Measurements from ENCODE around the gene MGLL.

The MGLL gene

GRCh38 chr3:127790882-127791183 is 31.5 kb downstream of the MGLL start:
- Mint-ChIP-seq H3K27ac (no peak overlapping the region), H3K36me3 (no peaks in the 10 kb centered on the region), H3K27me3 (peaks cover 5% of the 10 kb centered on the region), H3K4me3 (no peak overlapping the region), H3K9me3 (no peaks in the 10 kb centered on the region), H3K4me1 (no peaks in the 10 kb centered on the region)

GRCh38 chr3:127789990-127790881 is 32.1 kb downstream of the MGLL start:
- Mint-ChIP-seq H3K36me3 (no peaks in the 10 kb centered on the region), H3K27ac (no peak overlapping the region), H3K4me1 (no peaks in the 10 kb centered on the region), H3K9me3 (no peaks in the 10 kb centered on the region), H3K27me3 (peaks cover 5% of the 10 kb centered on the region), H3K4me3 (no peak overlapping the region)

- Mint-ChIP-seq H3K27me3 (peaks cover 5% of the 10 kb centered on the region), H3K36me3 (no peaks in the 10 kb centered on the region), H3K9me3 (no peaks in the 10 kb centered on the region), H3K4me3 (no peak overlapping the region), H3K4me1 (no peaks in the 10 kb centered on the region), H3K27ac (no peak overlapping the region)
Measured at GRCh38 chr3:127789051-127789450, 33.3 kb downstream of the MGLL start.

GRCh38 chr3:127788451-127788909 is 33.8 kb downstream of the MGLL start:
- Mint-ChIP-seq H3K4me1 (no peaks in the 10 kb centered on the region), H3K36me3 (no peaks in the 10 kb centered on the region), H3K4me3 (no peak overlapping the region), H3K27me3 (peaks cover 5% of the 10 kb centered on the region), H3K27ac (peak overlapping the region; percentile 55), H3K9me3 (no peaks in the 10 kb centered on the region)

GRCh38 chr3:127787571-127788365 is 34.5 kb downstream of the MGLL start:
- Mint-ChIP-seq H3K36me3 (no peaks in the 10 kb centered on the region), H3K9me3 (no peaks in the 10 kb centered on the region), H3K27me3 (peaks cover 4% of the 10 kb centered on the region), H3K4me1 (no peaks in the 10 kb centered on the region), H3K27ac (no peak overlapping the region), H3K4me3 (no peak overlapping the region)

- no peak overlapping the region for H3K27ac Mint-ChIP-seq
- no peaks in the 10 kb centered on the region for H3K4me1 Mint-ChIP-seq
- H3K27me3 Mint-ChIP-seq = peaks cover 3% of the 10 kb centered on the region
- H3K4me3 Mint-ChIP-seq = no peak overlapping the region
- H3K9me3 Mint-ChIP-seq = no peaks in the 10 kb centered on the region
- no peaks in the 10 kb centered on the region for H3K36me3 Mint-ChIP-seq
Measured at GRCh38 chr3:127787071-127787490, 35.2 kb downstream of the MGLL start.

- H3K9me3 Mint-ChIP-seq = no peaks in the 10 kb centered on the region
- no peaks in the 10 kb centered on the region for H3K36me3 Mint-ChIP-seq
- peaks cover 3% of the 10 kb centered on the region for H3K27me3 Mint-ChIP-seq
- no peak overlapping the region for H3K27ac Mint-ChIP-seq
- H3K4me1 Mint-ChIP-seq = no peaks in the 10 kb centered on the region
- H3K4me3 Mint-ChIP-seq = no peak overlapping the region
Measured at GRCh38 chr3:127786353-127787070, 35.8 kb downstream of the MGLL start.

GRCh38 chr3:127785711-127786265 is 36.5 kb downstream of the MGLL start:
- H3K27ac Mint-ChIP-seq = no peak overlapping the region
- H3K36me3 Mint-ChIP-seq = no peaks in the 10 kb centered on the region
- H3K27me3 Mint-ChIP-seq = peaks cover 3% of the 10 kb centered on the region
- H3K4me1 Mint-ChIP-seq = no peaks in the 10 kb centered on the region
- no peaks in the 10 kb centered on the region for H3K9me3 Mint-ChIP-seq
- no peak overlapping the region for H3K4me3 Mint-ChIP-seq

- H3K4me1 Mint-ChIP-seq = no peaks in the 10 kb centered on the region
- H3K9me3 Mint-ChIP-seq = no peaks in the 10 kb centered on the region
- no peak overlapping the region for H3K27ac Mint-ChIP-seq
- H3K27me3 Mint-ChIP-seq = peaks cover 3% of the 10 kb centered on the region
- H3K4me3 Mint-ChIP-seq = no peak overlapping the region
- no peaks in the 10 kb centered on the region for H3K36me3 Mint-ChIP-seq
Measured at GRCh38 chr3:127784865-127785710, 37.2 kb downstream of the MGLL start.

GRCh38 chr3:127784283-127784682 is 38.0 kb downstream of the MGLL start:
- Mint-ChIP-seq H3K36me3 (no peaks in the 10 kb centered on the region), H3K27me3 (peaks cover 3% of the 10 kb centered on the region), H3K4me1 (no peaks in the 10 kb centered on the region), H3K9me3 (no peaks in the 10 kb centered on the region), H3K4me3 (no peak overlapping the region), H3K27ac (no peak overlapping the region)

- Mint-ChIP-seq H3K4me1 (no peaks in the 10 kb centered on the region), H3K9me3 (no peaks in the 10 kb centered on the region), H3K27ac (no peak overlapping the region), H3K27me3 (peaks cover 3% of the 10 kb centered on the region), H3K4me3 (no peak overlapping the region), H3K36me3 (no peaks in the 10 kb centered on the region)
Measured at GRCh38 chr3:127783642-127784160, 38.6 kb downstream of the MGLL start.

- no peak overlapping the region for H3K27ac Mint-ChIP-seq
- no peaks in the 10 kb centered on the region for H3K27me3 Mint-ChIP-seq
Measured at GRCh38 chr3:127783166-127783565, 39.1 kb downstream of the MGLL start.

GRCh38 chr3:127781411-127782001 is 40.8 kb downstream of the MGLL start:
- Mint-ChIP-seq H3K9me3 (no peaks in the 10 kb centered on the region), H3K27me3 (no peaks in the 10 kb centered on the region), H3K36me3 (no peaks in the 10 kb centered on the region), H3K4me3 (no peak overlapping the region), H3K27ac (no peak overlapping the region), H3K4me1 (no peaks in the 10 kb centered on the region)

More at GRCh38 chr3:127783166-127783565, 39.1 kb downstream of the MGLL start:
- H3K9me3 Mint-ChIP-seq = no peaks in the 10 kb centered on the region
- no peak overlapping the region for H3K4me3 Mint-ChIP-seq
- no peaks in the 10 kb centered on the region for H3K36me3 Mint-ChIP-seq
- no peaks in the 10 kb centered on the region for H3K4me1 Mint-ChIP-seq

Measured in activated naive CD4-positive, alpha-beta T cell treated with anti-CD3 and anti-CD28 coated beads, Interleukin-2, amount 50 U/mL, for 24 hours (primary cell).